22Rv1 (cell line): Measurements from ENCODE around the gene GRAP2.

Experiments
- H3K27ac ChIP-seq: fragments of 450-650 bp; 2 replicates; pipeline ENCODE4 v1.5.1; 2017
- ZFX ChIP-seq: fragments of 450-650 bp; IDR thresholded peaks from 2 replicates; pipeline ENCODE4 v1.6.1; 2017; ENCODE audit warnings: antibody characterized with exemption, borderline replicate concordance
- TF ChIP-seq, protein P1 (sequence below): fragments of 450-650 bp; IDR thresholded peaks from 2 replicates; pipeline ENCODE4 v1.5.1; 2017; ENCODE audit warnings: mild to moderate bottlenecking

GRAP2 gene

DNA sequence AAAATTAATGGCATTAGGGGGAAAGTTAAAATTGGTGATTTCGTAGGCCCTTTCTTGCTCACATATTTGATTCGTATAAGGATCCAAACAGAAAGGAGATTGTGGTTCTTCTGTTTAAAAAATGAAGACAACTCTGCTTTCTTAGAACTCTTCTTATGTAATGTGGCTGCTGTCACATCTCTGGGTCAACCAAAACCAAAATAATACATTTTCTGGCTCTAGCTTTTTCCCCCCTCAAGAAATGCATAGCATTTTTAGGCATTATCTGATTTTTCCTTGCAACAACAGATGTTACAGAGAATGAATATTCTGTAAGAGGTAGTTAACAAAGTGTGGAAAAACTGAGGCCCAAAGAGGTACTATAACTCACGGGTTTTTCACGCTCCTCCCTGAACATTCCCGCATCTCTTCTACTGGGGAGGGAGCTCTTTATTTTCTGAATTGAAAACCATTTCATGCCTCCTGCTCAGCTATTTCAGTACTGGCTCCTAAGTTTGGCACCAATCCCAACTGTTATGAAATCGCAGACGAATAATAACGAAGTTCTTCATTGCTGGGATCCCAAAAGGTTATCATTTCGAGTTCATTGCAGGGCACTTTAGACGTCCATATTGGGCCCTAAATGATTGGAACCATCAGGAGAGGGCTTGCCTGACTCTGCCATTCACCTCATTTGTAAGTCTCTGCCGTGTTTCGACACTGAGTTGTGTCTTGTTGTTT lies 17.1 kb downstream of the GRAP2 start:
- TF ChIP-seq, protein P1, sequence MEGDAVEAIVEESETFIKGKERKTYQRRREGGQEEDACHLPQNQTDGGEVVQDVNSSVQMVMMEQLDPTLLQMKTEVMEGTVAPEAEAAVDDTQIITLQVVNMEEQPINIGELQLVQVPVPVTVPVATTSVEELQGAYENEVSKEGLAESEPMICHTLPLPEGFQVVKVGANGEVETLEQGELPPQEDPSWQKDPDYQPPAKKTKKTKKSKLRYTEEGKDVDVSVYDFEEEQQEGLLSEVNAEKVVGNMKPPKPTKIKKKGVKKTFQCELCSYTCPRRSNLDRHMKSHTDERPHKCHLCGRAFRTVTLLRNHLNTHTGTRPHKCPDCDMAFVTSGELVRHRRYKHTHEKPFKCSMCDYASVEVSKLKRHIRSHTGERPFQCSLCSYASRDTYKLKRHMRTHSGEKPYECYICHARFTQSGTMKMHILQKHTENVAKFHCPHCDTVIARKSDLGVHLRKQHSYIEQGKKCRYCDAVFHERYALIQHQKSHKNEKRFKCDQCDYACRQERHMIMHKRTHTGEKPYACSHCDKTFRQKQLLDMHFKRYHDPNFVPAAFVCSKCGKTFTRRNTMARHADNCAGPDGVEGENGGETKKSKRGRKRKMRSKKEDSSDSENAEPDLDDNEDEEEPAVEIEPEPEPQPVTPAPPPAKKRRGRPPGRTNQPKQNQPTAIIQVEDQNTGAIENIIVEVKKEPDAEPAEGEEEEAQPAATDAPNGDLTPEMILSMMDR: no peak
- no peak for TF ChIP-seq ZFX
- H3K27ac ChIP-seq: no peak overlapping the region

DNA sequence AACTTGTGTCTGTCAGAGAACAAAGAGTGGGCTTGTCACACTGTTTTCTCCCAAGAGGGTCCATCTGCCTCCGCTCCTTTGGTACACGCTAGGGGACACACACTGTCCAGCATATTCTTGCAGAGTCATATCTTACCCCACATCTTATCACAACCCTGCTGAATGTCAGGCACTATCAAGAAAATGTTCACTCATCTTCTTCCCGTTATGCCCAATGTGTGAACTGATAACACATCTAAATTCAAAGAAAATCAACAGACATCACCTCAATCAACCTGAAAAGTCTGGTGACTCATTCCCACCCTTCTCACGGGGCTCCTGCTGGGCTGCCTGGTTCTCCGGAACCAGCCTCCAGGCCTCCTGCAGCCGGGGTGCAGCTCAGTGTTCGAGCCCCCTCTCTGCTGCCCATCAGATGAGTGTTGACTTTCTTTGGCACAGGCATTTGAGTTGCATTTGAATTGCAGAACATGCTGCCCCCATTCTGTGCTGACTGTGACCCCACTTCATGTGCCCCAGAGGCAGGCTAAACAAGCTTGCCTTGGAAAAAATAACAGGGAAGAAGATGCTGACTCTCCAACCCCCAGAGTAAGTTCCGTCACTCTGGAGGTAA lies 19.4 kb downstream of the GRAP2 start:
- TF ChIP-seq, protein P1: no peak
- no peak for TF ChIP-seq ZFX
- H3K27ac ChIP-seq: no peak overlapping the region

DNA sequence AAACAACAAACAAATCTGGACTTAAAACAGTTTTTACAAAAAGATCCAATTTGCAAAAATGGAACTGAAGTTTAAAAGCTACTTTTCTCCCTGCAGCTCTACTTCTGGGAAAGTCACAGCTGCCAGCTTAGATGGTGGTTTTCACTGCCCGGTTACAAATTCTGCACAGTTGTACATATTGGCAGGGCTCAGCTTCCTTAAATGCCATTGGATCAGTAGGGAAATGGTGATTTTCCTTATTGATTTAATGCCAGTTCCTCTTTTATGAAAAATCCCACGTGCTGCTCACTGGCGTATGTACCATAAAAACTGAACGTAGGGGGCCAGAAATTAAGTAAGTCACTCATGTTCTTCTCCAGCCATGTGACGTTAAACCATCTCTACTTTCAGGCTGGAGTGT lies 22.8 kb downstream of the GRAP2 start:
- no peak for TF ChIP-seq ZFX
- TF ChIP-seq, protein P1: no peak
- no peak overlapping the region for H3K27ac ChIP-seq

DNA sequence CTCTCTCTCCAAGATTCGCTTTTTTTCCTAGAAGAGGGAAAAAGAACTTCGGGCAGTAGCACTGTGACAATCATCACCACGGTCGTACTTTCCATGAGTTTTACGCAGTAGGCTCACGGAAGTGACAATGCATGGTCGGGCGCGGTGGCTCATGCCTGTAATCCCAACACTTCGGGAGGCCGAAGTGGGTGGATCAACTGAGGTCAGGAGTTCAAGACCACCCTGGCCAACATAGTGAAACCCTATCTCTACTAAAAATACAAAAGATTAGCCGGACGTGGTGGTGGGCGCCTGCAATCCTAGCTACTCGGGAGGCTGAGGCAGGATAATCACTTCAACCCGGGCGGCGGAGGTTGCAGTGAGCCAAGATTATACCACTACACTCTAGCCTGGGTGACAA lies 23.4 kb downstream of the GRAP2 start:
- no peak overlapping the region for H3K27ac ChIP-seq
- no peak for TF ChIP-seq ZFX
- TF ChIP-seq, protein P1: no peak

DNA sequence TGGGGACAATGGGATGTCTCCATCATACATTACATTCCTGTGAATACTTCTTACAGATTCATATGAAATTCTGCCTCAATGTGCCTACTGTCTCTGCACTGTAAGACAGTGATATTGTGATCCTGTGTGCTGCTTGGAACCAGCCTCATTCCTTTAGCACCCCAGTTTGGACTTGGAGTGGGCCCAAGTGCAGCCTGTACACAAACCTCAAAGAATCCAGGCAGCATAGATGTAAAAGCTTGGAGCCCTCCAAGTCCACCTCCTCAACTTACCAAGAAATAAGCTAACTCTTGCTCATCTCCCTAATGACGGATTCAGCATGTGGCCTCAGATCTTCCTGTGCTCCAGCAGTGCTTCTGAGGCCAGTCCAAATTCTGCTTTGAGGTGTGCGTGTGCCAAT lies 24.4 kb downstream of the GRAP2 start:
- TF ChIP-seq ZFX: no peak
- TF ChIP-seq, protein P1: no peak
- H3K27ac ChIP-seq: no peak overlapping the region

DNA sequence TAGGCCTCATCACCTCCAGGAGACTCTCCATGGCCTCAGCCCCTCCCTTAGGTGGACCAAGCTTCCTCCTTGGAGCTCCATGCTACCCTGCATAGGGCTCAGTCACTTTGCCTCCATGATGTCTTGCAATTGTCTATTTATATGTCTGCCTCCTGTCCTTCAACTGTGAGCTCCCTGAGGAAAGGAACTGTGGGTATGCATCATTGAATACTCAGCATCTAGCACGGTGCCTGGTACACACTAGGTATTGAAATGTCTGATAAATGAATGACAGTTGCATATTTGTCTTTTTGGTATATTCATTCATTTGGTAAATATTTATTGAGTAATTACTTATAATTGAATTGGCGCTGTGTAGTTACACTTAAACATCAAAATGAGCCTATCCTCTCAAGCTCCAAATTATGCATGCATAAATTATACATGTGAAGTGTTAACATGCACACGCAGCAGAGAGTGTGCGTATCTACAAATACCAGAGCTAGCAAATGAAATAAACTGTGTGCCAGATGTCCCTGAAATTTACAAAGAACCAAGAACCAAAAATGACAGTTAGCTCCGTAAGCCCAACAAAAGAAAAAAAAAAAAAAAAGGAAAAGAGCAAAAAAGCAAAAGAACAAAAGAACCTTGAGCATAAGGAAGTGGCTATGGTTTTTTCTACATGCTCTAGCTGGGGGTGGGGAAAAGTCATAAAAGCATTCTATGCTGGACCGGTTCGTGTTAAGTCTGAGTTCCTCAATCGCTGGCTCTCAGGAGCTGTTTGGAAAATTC lies 25.2 kb downstream of the GRAP2 start:
- no peak overlapping the region for H3K27ac ChIP-seq
- TF ChIP-seq, protein P1: no peak
- TF ChIP-seq ZFX: no peak

DNA sequence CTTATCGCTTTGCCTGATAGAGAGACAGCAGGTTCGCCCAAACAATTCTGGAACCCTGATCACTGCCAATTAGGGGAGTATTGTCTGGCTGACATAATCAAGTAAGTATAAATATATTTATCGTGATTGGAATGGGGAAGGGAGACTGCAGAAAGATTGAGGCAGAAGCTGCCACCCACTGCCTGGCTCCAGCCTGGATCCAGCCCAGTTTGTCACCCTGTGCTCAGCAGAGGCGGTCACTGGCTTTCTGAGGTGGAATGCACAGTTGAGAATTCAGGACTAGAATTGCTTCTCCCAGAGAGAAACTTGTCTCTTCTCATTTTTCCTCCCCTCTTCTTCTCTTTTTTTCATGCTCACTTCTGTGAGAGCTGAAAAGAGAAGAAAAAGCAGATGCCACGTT lies 25.9 kb downstream of the GRAP2 start:
- no peak overlapping the region for H3K27ac ChIP-seq
- TF ChIP-seq ZFX: no peak
- TF ChIP-seq, protein P1: no peak
